Large intestine (tissue), 3 donors: ENCODE measurements around the gene SLC39A11. TPM values are rescaled to one million over a fixed set of nuclear protein-coding genes. Genes with fewer than 3 reads are reported as not detected.
A peak's percentile ranks its signal among the peaks of the same experiment; 100 is the strongest.
"Not testable (repeated sequence)": the region's sequence is repeated elsewhere in the genome, so short reads cannot be mapped to it uniquely, and the experiment has no call there.

ENCODE experiments used
- DNase-seq, 2 donors: peaks; one replicate each; pipeline versions ENCODE4 v3.0.0 to v3.0.0-alpha.2; 2013
- H3K27ac ChIP-seq: one replicate; pipeline ENCODE4 v1.5.1; 2013; ENCODE audit warnings: low read length
- H3K27me3 ChIP-seq: 2 replicates; pipeline ENCODE4 v1.6.1; 2013; ENCODE audit warnings: low read length; ENCODE audit not compliant: control insufficient read depth, insufficient read depth
- H3K36me3 ChIP-seq: 2 replicates; pipeline ENCODE4 v1.6.1; 2013; ENCODE audit warnings: low read length; ENCODE audit not compliant: control insufficient read depth, insufficient read depth
- H3K4me1 ChIP-seq: one replicate; pipeline ENCODE4 v1.6.1; 2013; ENCODE audit warnings: low read length; ENCODE audit not compliant: control insufficient read depth, insufficient read depth
- H3K4me3 ChIP-seq: one replicate; pipeline ENCODE4 v1.5.1; 2013; ENCODE audit warnings: low read length
- H3K9me3 ChIP-seq: one replicate; pipeline ENCODE4 v1.6.1; 2013; ENCODE audit warnings: mild to moderate bottlenecking, low read depth, low read length, moderate library complexity; ENCODE audit not compliant: control insufficient read depth
- WGBS: methylation state at CpG from one replicate; pipeline ENCODE4 v1.1.5; 2013; ENCODE audit warnings: low lambda C conversion rate; ENCODE audit not compliant: insufficient coverage; 5-methylcytosine and 5-hydroxymethylcytosine counted together
- polyA plus RNA-seq: library from polyadenylated mRNA; unstranded; fragments of 120-200 nt; gene quantifications from one replicate; pipeline ENCODE4 v1.2.1, GENCODE V29; 2013

SLC39A11 gene
- polyA plus RNA-seq, 1 donor, result 46.2 TPM

DNA sequence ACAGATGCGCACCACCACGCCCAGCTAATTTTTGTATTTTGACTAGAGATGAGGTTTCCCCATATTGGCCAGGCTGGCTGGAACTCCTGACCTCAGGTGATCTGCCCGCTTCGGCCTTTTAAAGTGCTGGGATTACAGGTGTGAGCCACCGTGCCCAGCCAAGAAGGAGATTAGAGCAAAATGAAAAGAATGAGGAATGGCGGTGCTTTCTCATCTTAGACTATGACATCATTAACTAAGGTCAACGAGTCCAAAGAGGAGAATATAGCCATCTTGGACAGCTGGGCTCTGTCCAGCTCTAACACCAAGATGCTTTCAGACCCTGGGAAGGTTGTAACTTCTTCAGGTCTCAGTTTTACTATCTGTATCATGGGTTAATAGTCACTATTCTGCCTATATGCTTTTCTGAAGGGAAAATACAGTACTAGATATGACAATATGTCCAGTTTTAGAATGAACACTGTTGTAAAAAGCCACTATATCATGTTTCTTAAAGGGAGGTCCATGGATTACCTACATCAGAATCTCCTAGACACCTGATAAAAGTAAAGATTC, 76.7 kb downstream of the SLC39A11 start:
- Histone ChIP-seq H3K4me3 (no peak overlapping the region), H3K27me3 (no peaks in the 10 kb centered on the region), H3K27ac (no peak overlapping the region), H3K9me3 (peaks cover 25% of the 10 kb centered on the region), H3K36me3 (no peaks in the 10 kb centered on the region), H3K4me1 (no peaks in the 10 kb centered on the region)
- WGBS, result no CpG with 5 or more reads among the region's 7 CpGs
- DNase-seq, result no peak

DNA sequence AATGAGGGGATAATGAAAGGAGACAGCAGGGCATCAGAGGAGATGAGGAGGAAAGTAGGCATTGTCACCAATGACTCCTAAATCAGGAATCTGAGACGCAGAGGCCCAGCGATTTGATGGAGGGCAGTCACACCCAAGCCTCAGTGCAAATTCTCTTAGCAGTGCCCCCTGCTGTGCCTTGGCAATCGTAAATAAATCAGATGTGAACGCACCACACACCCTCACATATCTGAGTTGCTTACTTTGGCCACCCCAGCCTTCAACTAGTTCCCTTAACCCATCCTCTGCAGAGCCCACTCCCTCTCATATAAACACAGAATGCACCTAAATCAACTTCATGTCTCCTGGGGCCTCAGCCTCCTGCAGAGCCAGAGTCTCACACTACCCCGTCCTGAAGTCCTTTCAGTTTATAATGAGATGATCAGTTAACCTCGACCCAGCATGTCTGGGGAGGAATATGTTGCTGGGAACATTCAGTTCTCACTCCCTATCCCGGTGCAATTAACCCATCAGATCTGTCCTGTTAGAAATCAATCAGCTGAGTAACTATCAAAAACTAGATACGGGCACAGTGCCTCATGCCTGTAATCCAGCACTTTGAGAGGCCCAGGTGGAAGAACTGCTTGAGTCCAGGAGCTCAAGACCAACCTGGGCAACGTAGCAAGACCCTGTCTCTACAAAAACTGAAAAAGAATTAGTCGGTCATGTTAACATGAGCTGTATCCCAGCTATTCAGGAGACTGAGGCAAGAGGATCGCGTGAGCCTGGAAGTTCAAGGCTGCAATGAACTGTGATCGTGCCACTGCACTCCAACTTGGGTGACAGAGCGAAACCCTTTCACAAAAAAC, 78.4 kb downstream of the SLC39A11 start:
- H3K4me3 ChIP-seq, result no peak overlapping the region
- H3K9me3 ChIP-seq, result peaks cover 14% of the 10 kb centered on the region
- no peaks in the 10 kb centered on the region for H3K4me1 ChIP-seq
- H3K27me3 ChIP-seq, result no peaks in the 10 kb centered on the region
- no peaks in the 10 kb centered on the region for H3K36me3 ChIP-seq
- no peak for DNase-seq
- H3K27ac ChIP-seq, result no peak overlapping the region
- no CpG with 5 or more reads among the region's 14 CpGs for WGBS

DNA sequence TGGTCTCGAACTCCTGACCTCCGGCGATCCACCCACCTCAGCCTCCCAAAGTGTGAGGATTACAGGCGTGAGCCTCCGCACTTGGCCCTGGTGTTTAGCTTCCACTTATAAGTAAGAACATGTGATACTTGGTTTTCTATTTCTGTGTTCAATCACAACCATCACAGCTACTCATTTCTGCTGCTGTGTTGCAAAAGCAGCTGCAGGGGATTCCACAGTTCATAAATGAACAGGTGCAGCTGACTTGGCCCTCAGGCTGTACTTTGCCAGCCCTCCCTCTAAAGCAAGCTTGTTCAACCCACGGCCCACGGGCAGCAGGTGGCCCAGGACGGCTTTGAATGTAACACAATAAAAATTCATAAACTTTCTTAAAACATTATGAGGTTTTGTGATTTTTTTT, 79.2 kb downstream of the SLC39A11 start:
- Histone ChIP-seq H3K9me3 (peaks cover 7% of the 10 kb centered on the region), H3K27me3 (no peaks in the 10 kb centered on the region), H3K4me3 (no peak overlapping the region), H3K27ac (no peak overlapping the region), H3K36me3 (no peaks in the 10 kb centered on the region), H3K4me1 (no peaks in the 10 kb centered on the region)
- WGBS, result no CpG with 5 or more reads among the region's 8 CpGs
- no peak for DNase-seq

DNA sequence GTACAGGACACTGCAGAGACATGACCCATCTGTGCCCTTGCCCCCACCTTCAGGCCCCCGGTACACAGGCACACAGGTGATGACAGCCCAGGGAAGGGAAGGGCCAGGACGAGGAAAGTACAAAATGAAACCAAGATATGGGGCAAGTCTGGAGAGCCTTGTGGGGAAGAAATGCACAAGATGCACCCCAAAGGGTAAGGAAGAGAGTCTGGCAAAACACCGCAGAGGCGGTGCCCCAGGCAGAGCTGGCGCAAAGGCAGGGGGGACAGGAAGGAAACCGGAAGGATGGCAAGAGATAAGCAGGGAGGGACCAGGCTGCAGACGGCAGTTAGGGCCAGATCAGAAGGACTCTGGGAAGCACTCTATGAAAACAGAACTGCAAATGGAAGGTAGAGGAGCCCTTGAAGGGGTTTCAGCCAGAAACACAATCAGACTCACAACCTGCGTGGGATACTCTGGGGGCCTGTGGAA, 81.4 kb downstream of the SLC39A11 start:
- no peak for DNase-seq
- Histone ChIP-seq H3K27me3 (no peaks in the 10 kb centered on the region), H3K36me3 (no peaks in the 10 kb centered on the region), H3K9me3 (no peaks in the 10 kb centered on the region), H3K4me3 (no peak overlapping the region), H3K27ac (no peak overlapping the region), H3K4me1 (no peaks in the 10 kb centered on the region)
- 100% methylated on average over 2 of the region's 8 CpGs for WGBS

DNA sequence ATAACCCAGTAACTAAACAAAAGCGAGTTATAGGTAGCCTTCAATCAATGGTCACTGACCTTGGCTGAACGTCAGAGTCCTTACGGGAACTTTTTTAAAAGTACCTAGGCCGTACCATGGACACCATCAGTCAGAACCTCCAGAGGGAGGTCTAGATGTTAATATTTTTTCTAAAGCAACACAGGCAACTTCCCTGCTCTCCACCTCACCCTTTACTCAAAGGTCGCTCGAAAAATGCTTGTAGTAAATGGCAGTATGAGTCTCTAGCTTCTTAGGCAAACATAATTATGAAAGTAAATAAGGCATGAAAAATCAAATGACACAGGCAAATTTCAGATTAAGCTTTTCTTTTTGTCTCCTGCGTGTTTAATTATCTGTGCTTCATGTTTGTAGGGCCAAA, 82.1 kb downstream of the SLC39A11 start:
- H3K9me3 ChIP-seq, result no peaks in the 10 kb centered on the region
- H3K36me3 ChIP-seq, result no peaks in the 10 kb centered on the region
- H3K4me1 ChIP-seq, result no peaks in the 10 kb centered on the region
- H3K27me3 ChIP-seq, result no peaks in the 10 kb centered on the region
- no peak overlapping the region for H3K27ac ChIP-seq
- no peak overlapping the region for H3K4me3 ChIP-seq
- WGBS, result 80% methylated on average over 2 of the region's 7 CpGs
- DNase-seq, result no peak

DNA sequence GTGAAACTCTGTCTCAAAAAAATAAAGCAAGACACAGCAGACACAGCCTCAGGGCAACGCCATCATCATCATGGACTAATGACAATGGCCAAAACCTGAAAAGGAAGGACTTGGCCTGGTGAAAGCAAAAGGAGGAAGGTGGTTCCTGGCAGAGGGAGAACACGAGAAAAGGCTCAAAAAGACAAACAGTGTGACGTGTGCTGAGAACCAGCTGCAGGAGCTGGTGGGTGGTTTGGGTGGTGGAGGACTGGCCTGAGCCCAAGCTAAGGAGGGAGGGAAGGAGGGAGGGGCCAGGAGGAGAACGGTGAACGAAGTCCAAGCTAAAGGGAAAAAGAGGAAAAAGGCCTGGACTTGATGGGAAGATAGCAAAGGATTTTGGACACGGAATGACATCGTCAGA, 85.1 kb downstream of the SLC39A11 start:
- no peak for DNase-seq
- H3K9me3 ChIP-seq, result no peaks in the 10 kb centered on the region
- H3K4me3 ChIP-seq, result no peak overlapping the region
- WGBS, result 100% methylated on average over 1 of the region's 7 CpGs
- H3K27me3 ChIP-seq, result no peaks in the 10 kb centered on the region
- no peaks in the 10 kb centered on the region for H3K36me3 ChIP-seq
- no peaks in the 10 kb centered on the region for H3K4me1 ChIP-seq
- no peak overlapping the region for H3K27ac ChIP-seq

DNA sequence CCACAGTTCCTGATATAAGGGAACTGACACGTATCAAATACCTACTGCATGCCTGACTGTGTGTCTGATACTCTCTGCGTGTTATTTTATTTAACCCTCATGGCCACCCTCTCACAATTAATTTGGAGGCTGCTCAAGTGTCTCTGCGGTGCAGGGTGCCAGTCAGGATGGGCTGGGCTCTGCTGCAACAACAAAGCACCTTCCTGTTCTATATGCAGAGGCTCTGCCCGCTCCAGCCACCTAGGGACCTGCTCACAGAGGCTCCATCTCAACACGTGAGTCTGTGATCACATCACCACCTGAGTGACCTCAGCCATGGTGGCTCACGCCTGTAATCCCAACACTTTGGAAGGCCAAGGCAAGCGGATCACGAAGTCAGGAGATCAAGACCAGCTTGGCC, 87.1 kb downstream of the SLC39A11 start:
- H3K27ac ChIP-seq, result no peak overlapping the region
- no peaks in the 10 kb centered on the region for H3K27me3 ChIP-seq
- DNase-seq, result no peak
- no peak overlapping the region for H3K4me3 ChIP-seq
- H3K9me3 ChIP-seq, result no peaks in the 10 kb centered on the region
- no peaks in the 10 kb centered on the region for H3K4me1 ChIP-seq
- WGBS, result 80% methylated on average over 1 of the region's 8 CpGs
- H3K36me3 ChIP-seq, result no peaks in the 10 kb centered on the region

DNA sequence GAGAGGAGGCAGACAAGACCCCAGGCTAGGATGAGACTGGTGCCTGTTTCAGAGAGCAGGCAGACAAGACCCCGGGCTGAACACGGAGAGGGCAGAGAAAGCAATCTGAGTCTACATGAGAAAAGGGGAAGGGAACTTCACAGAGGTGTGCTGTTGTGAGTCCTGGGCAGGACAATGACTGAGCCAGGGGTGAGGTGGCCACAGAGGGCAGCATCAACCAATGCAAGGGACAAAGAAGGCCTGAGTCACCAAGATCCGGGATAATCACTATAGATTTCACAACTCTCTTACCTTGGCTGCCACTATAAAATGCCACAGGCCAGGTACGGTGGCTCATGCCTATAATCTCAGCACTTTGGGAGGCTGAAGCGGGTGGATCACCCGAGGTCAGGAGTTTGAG, 89.0 kb downstream of the SLC39A11 start:
- no CpG with 5 or more reads among the region's 6 CpGs for WGBS
- H3K4me3 ChIP-seq, result no peak overlapping the region
- H3K4me1 ChIP-seq, result no peaks in the 10 kb centered on the region
- H3K27me3 ChIP-seq, result no peaks in the 10 kb centered on the region
- H3K9me3 ChIP-seq, result no peaks in the 10 kb centered on the region
- no peaks in the 10 kb centered on the region for H3K36me3 ChIP-seq
- no peak overlapping the region for H3K27ac ChIP-seq
- peak; percentile 37 to 59 for DNase-seq

DNA sequence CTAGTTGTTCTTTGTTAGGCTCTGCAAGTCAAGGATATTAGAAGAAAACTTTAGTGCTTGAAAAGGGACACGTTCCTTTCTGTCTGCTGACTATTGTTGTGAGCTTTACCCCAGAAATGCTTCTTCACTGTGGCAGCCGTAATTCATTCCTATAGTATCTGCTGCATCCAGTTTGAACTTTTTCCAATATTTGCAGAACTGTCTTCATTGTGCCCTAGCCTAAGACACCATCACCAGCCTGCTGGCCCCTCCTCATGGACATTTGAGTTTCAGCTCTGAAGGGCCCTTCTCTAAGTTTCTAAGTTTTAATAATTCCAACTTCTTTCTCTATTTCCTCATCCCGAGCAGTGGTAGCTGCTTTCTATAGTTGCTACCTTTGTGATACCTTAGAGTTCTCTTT, 91.7 kb downstream of the SLC39A11 start:
- Histone ChIP-seq H3K4me3 (no peak overlapping the region), H3K36me3 (no peaks in the 10 kb centered on the region), H3K9me3 (peaks cover 3% of the 10 kb centered on the region), H3K27ac (no peak overlapping the region), H3K4me1 (no peaks in the 10 kb centered on the region), H3K27me3 (no peaks in the 10 kb centered on the region)
- WGBS, result 89% methylated on average over 2 of the region's 3 CpGs
- DNase-seq, result no peak

DNA sequence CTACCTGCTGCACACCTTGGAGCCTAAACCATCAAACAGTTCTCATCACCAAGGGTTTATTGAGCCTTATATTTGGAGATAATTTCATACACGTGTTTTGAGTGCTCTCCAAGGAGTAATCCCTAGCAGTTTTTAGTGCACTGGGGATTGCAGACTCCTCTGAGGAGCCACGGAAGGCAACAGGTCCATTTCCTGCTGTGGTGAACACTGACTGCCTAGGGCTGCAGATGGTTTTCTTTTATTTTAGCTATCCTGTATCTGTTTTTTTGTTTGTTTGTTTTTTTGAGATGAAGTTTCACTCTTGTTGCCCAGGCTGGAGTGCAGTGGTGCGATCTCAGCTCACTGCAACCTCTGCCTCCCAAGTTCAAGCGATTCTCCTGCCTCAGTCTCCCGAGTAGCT, 93.0 kb downstream of the SLC39A11 start:
- H3K27me3 ChIP-seq, H3K27ac ChIP-seq, H3K36me3 ChIP-seq, DNase-seq, H3K9me3 ChIP-seq, H3K4me1 ChIP-seq, H3K4me3 ChIP-seq: not testable (repeated sequence)
- no CpG with 5 or more reads among the region's 5 CpGs for WGBS

DNA sequence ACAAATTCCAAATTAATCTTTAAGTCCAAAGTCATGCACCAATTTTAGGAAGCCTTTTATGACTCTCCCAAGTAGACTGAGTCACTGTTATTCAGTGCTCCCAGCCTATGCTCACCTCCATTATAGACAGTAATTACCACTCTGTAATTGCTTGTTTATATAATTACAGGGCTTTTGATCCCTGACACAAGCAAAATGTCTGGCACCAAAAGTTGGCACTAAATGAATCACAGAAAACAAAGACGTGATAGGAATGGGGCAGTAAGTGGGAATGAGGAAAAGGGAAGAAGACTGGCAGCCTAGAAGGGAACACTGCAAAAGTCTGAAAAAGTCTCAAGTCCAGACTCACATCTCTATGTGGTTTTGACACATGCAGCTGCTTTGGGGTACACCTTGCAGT, 94.1 kb downstream of the SLC39A11 start:
- no peaks in the 10 kb centered on the region for H3K27me3 ChIP-seq
- no peak overlapping the region for H3K4me3 ChIP-seq
- H3K36me3 ChIP-seq, result no peaks in the 10 kb centered on the region
- H3K27ac ChIP-seq, result no peak overlapping the region
- no peak for DNase-seq
- no CpG with 5 or more reads among the region's 1 CpG for WGBS
- no peaks in the 10 kb centered on the region for H3K4me1 ChIP-seq
- H3K9me3 ChIP-seq, result peaks cover 3% of the 10 kb centered on the region
